ENCODE measurements around the gene ST6GALNAC1. TPM values are rescaled to one million over a fixed set of nuclear protein-coding genes. Genes with fewer than 3 reads are reported as not detected.

ST6GALNAC1 gene
- total and polyA plus RNA-seq, 2 of the 8 experiments (the other 6 are each of a cell fraction or from before 2014, with no cell fraction given): not detected

- no peaks in the 10 kb centered on the region for H3K27me3 ChIP-seq (replicated peaks in 1 of 4; ENCODE audit: control insufficient read depth in 3 of 4, extremely low read depth in 1 of 4, insufficient read depth in 3 of 4, low read length in 3 of 4)
- no peak for FAIRE-seq
- POLR2A ChIA-PET (ENCODE audit: partially characterized antibody): interaction anchor here (0.6 to 1.0 kb wide), 2 partner anchors 107 to 861 kb away, joined by 3 to 4 read pairs; no protein-coding TSS in a partner anchor
- TF ChIP-seq CHD2 (IDR thresholded peaks at IDR 0.05; ENCODE audit: low read length) (no peak), RNF2 (IDR thresholded peaks at IDR 0.05; ENCODE audit: borderline replicate concordance, low read depth, low read length, missing control alignments, poor library complexity, severe bottlenecking) (no peak), TAF7 (optimal IDR thresholded peaks at IDR 0.05; ENCODE audit: borderline replicate concordance, low read depth, low read length) (no peak), SUZ12 (IDR thresholded peaks at IDR 0.05; ENCODE audit: low read length) (no peak), RFX5 (IDR thresholded peaks at IDR 0.05; ENCODE audit: borderline replicate concordance, low read depth, low read length) (no peak), MAX (IDR thresholded peaks at IDR 0.05) (no peak), RXRA (IDR thresholded peaks at IDR 0.05; ENCODE audit: insufficient read depth, low read depth, low read length) (no peak), CTCF (IDR thresholded peaks at IDR 0.05; ENCODE audit: control extremely low read depth in 1 of 3, insufficient read depth in 1 of 3, low read depth in 1 of 3, low read length in 3 of 3) (no peak), ASH2L (IDR thresholded peaks at IDR 0.05; ENCODE audit: low read length) (no peak), NRF1 (IDR thresholded peaks at IDR 0.05; ENCODE audit: low read depth, low read length) (no peak), TCF12 (IDR thresholded peaks at IDR 0.05; ENCODE audit: low read depth, low read length) (no peak)
Measured at GRCh38 chr17:76673729-76674128, 30.2 kb upstream of the ST6GALNAC1 start.

More at GRCh38 chr17:76673729-76674128, 30.2 kb upstream of the ST6GALNAC1 start:
- Histone ChIP-seq H3K56ac (replicated peaks; ENCODE audit: insufficient read length, low read depth, low read length) (no peak overlapping the region), H4K8ac (ENCODE audit: extremely low read depth, insufficient read depth, low read length) (no peak overlapping the region), H3K4me3 (ENCODE audit: extremely low read depth in 1 of 4, insufficient read depth in 2 of 4, low read depth in 3 of 4, low read length in 4 of 4) (no peak overlapping the region), H3K23ac (ENCODE audit: insufficient read length) (no peak overlapping the region), H4K91ac (replicated peaks; ENCODE audit: insufficient read length, low read length) (no peak overlapping the region), H2AFZ (ENCODE audit: low read length) (no peak overlapping the region), H3K4ac (replicated peaks; ENCODE audit: insufficient read length, low read depth, low read length) (no peak overlapping the region), H3K14ac (ENCODE audit: insufficient read length) (no peak overlapping the region), H3K79me1 (ENCODE audit: low read depth, low read length) (no peaks in the 10 kb centered on the region), H4K20me1 (replicated peaks in 1 of 2; ENCODE audit: control insufficient read depth in 1 of 2, insufficient read depth in 2 of 2, low read length in 2 of 2) (peaks cover 0 to 2% of the 10 kb centered on the region in 2 experiments), H2BK5ac (ENCODE audit: low read depth, low read length) (no peak overlapping the region), H4K5ac (ENCODE audit: insufficient read length, low read depth, low read length) (no peak overlapping the region), H3K9ac (replicated peaks in 1 of 4; ENCODE audit: extremely low read depth in 1 of 4, low read depth in 3 of 4, low read length in 3 of 4) (no peak overlapping the region), H3K79me2 (ENCODE audit: control insufficient read depth in 1 of 2, insufficient read depth in 2 of 2, low read length in 2 of 2) (no peaks in the 10 kb centered on the region), H3K36me3 (ENCODE audit: control insufficient read depth in 2 of 4, insufficient read depth in 4 of 4, low read length in 3 of 4) (no peaks in the 10 kb centered on the region), H2BK12ac (ENCODE audit: low read depth, low read length) (no peak overlapping the region), H3K4me1 (replicated peaks in 1 of 4; ENCODE audit: control insufficient read depth in 3 of 4, insufficient read depth in 4 of 4, low read length in 3 of 4) (peaks cover 3 to 10% (median 8%) of the 10 kb centered on the region in 4 experiments), H3K9me3 (ENCODE audit: insufficient read depth in 2 of 2, low read depth in 1 of 2, low read length in 1 of 2) (no peaks in the 10 kb centered on the region), H2BK120ac (replicated peaks; ENCODE audit: low read depth, low read length) (no peak overlapping the region), H2AK5ac (ENCODE audit: low read depth, low read length) (no peak overlapping the region), H3K4me2 (ENCODE audit: insufficient read depth in 1 of 2, low read depth in 2 of 2, low read length in 2 of 2) (no peak overlapping the region), H3K18ac (ENCODE audit: extremely low read depth, low read length) (no peak overlapping the region), H3K27ac (ENCODE audit: low read depth, low read length) (no peak overlapping the region), H2BK20ac (ENCODE audit: low read length) (no peak overlapping the region), H2BK15ac (ENCODE audit: low read length) (no peak overlapping the region), H3K23me2 (ENCODE audit: low read depth, low read length) (peaks cover 10% of the 10 kb centered on the region)
- no peak for DNase-seq (ENCODE audit: low read depth in 1 of 2, low spot score in 2 of 2)
- CTCF ChIA-PET (ENCODE audit: partially characterized antibody): interaction anchor here (1.3 to 2.5 kb wide), 2 partner anchors 9 to 22 kb away, joined by 3 to 9 read pairs; no protein-coding TSS in a partner anchor
- WGBS, 2 experiments (ENCODE audit: extremely low coverage in 1 of 2, insufficient coverage in 1 of 2, insufficient read length in 1 of 2, insufficient replicate concordance in 2 of 2, low coverage in 1 of 2, low lambda C conversion rate in 2 of 2, missing lambda C conversion rate in 1 of 2): 89% methylated on average over 5 of the region's 5 CpGs; no CpG with 5 or more reads in 1 of the 2 experiments
